Measurements from ENCODE around the gene TMEM45B. TPM values are rescaled to one million over a fixed set of nuclear protein-coding genes. Genes with fewer than 3 reads are reported as not detected.

The TMEM45B gene
- total RNA-seq, 1 donor from 2014 or later, result 10.1 TPM

- peaks cover 0 to 41% of the 10 kb centered on the region in 2 donors for H3K36me3 ChIP-seq
- no peak overlapping the region for H3K4me3 ChIP-seq
- no peaks in the 10 kb centered on the region for H3K27me3 ChIP-seq
- no peaks in the 10 kb centered on the region for H3K4me1 ChIP-seq
- H3K27ac ChIP-seq, result no peak overlapping the region
- TF ChIP-seq POLR2A (IDR thresholded peaks at IDR 0.05) (no peak), CTCF (IDR thresholded peaks at IDR 0.05) (no peak), POLR2AphosphoS5 (IDR thresholded peaks at IDR 0.05; ENCODE audit: insufficient read depth in 1 of 2, low read depth in 1 of 2) (no peak)
- no peaks in the 10 kb centered on the region for H3K9me3 ChIP-seq
- intact Hi-C loops (cut with DNase I), result no loop called here
- DNase-seq (ENCODE audit: extremely low spot score in 2 of 2), result no peak
Observed at GRCh38 chr11:129905402-129905801, 89.8 kb downstream of the TMEM45B start.

Small RNAs within 50 kb of the gene (small RNA-seq; reads per million reads assigned to genes)
- not detected for gene AP003327.1

Other genes starting within 250 kb of the TMEM45B start
- gene NFRKB, start 79.7 kb downstream of the TMEM45B start, total RNA-seq, result 66.3 TPM
- gene PRDM10, start 187.0 kb downstream of the TMEM45B start, total RNA-seq, result 11.3 TPM